ENCODE data around the gene CPA5.

The CPA5 gene

GRCh38 chr7:130384841-130385599, 40.4 kb downstream of the CPA5 start:
- H3K4me3 ChIP-seq (ENCODE audit: low read depth, low read length): no peak overlapping the region
- no peak for DNase-seq (ENCODE audit: low read depth)
- TF ChIP-seq CTCF (IDR thresholded peaks at IDR 0.05; ENCODE audit: low read depth, low read length, missing control alignments): no peak
- in situ Hi-C loops (cut with HindIII; ENCODE audit: low sequenced_read_pairs): no loop called here

GRCh38 chr7:130385600-130386066, 41.0 kb downstream of the CPA5 start:
- no peak overlapping the region for H3K4me3 ChIP-seq (ENCODE audit: low read depth, low read length)
- DNase-seq (ENCODE audit: low read depth): no peak
- TF ChIP-seq CTCF (IDR thresholded peaks at IDR 0.05; ENCODE audit: low read depth, low read length, missing control alignments): no peak
- in situ Hi-C loops (cut with HindIII; ENCODE audit: low sequenced_read_pairs): no loop called here

- no peak for DNase-seq (ENCODE audit: low read depth)
- in situ Hi-C loops (cut with HindIII; ENCODE audit: low sequenced_read_pairs): no loop called here
- no peak overlapping the region for H3K4me3 ChIP-seq (ENCODE audit: low read depth, low read length)
- TF ChIP-seq CTCF (IDR thresholded peaks at IDR 0.05; ENCODE audit: low read depth, low read length, missing control alignments): no peak
Measured at GRCh38 chr7:130386876-130387275, 42.3 kb downstream of the CPA5 start.

GRCh38 chr7:130387306-130387627, 42.7 kb downstream of the CPA5 start:
- TF ChIP-seq CTCF (IDR thresholded peaks at IDR 0.05; ENCODE audit: low read depth, low read length, missing control alignments): no peak
- in situ Hi-C loops (cut with HindIII; ENCODE audit: low sequenced_read_pairs): no loop called here
- no peak for DNase-seq (ENCODE audit: low read depth)
- H3K4me3 ChIP-seq (ENCODE audit: low read depth, low read length): no peak overlapping the region

GRCh38 chr7:130387628-130388403, 43.2 kb downstream of the CPA5 start:
- in situ Hi-C loops (cut with HindIII; ENCODE audit: low sequenced_read_pairs): no loop called here
- peak; percentile 99 for DNase-seq (ENCODE audit: low read depth)
- TF ChIP-seq CTCF (IDR thresholded peaks at IDR 0.05; ENCODE audit: low read depth, low read length, missing control alignments): no peak
- no peak overlapping the region for H3K4me3 ChIP-seq (ENCODE audit: low read depth, low read length)

- in situ Hi-C loops (cut with HindIII; ENCODE audit: low sequenced_read_pairs): no loop called here
- H3K4me3 ChIP-seq (ENCODE audit: low read depth, low read length): no peak overlapping the region
- no peak for TF ChIP-seq CTCF (IDR thresholded peaks at IDR 0.05; ENCODE audit: low read depth, low read length, missing control alignments)
- no peak for DNase-seq (ENCODE audit: low read depth)
Measured at GRCh38 chr7:130388671-130389070, 44.1 kb downstream of the CPA5 start.
